Thoracic aorta (tissue), 2 donors: ENCODE results near the gene UBE2Z. TPM values are rescaled to one million over a fixed set of nuclear protein-coding genes. Genes with fewer than 3 reads are reported as not detected.
A peak's percentile ranks its signal among the peaks of the same experiment; 100 is the strongest.

Experiments used
- ATAC-seq: fragments of 150-250 bp; one replicate; pipeline ENCODE4 v1.8.0; 2017; ENCODE audit warnings: low read depth; ENCODE audit not compliant: insufficient number of reproducible peaks, low FRiP score
- DNase-seq: peaks from one replicate; pipeline ENCODE4 v3.0.0-alpha.2; 2020; ENCODE audit warnings: low spot score
- H3K27ac ChIP-seq, 2 donors: fragments of 200-600 bp; sonication (generic); 1 replicate in 1 of 2; 2 replicates in 1 of 2; pipeline ENCODE4 v1.5.1; 2016; ENCODE audit warnings: mild to moderate bottlenecking in 2 of 2, moderate library complexity in 2 of 2
- H3K27me3 ChIP-seq: fragments of 200-600 bp; sonication (generic); replicated peaks from 2 replicates; pipeline ENCODE4 v1.6.0; 2016; ENCODE audit warnings: mild to moderate bottlenecking; ENCODE audit not compliant: insufficient read depth
- H3K36me3 ChIP-seq: fragments of 200-600 bp; sonication (generic); one replicate; pipeline ENCODE4 v1.5.1; 2016
- H3K4me1 ChIP-seq, 2 donors: fragments of 200-600 bp; sonication (generic); 1 replicate in 1 of 2; 2 replicates in 1 of 2; pipeline versions ENCODE4 v1.5.1 to v1.6.0; 2016; ENCODE audit warnings: low read depth in 2 of 2, mild to moderate bottlenecking in 1 of 2; ENCODE audit not compliant: control insufficient read depth in 1 of 2
- H3K4me3 ChIP-seq: fragments of 200-600 bp; sonication (generic); 2 replicates; pipeline ENCODE4 v1.5.1; 2016; ENCODE audit warnings: mild to moderate bottlenecking
- H3K9me3 ChIP-seq: fragments of 200-600 bp; sonication (generic); 2 replicates; pipeline ENCODE4 v1.5.1; 2016
- total RNA-seq, 2 donors: library from RNA; depleted of rRNA; stranded (reverse); fragments of >200 nt; gene quantifications; one replicate each; pipeline versions ENCODE4 v1.1.0 to v1.2.3, GENCODE V29; 2016
- TF ChIP-seq, protein P1 (sequence below): fragments of 200-600 bp; sonication (generic); IDR thresholded peaks from one replicate; pipeline ENCODE4 v1.5.1; 2019; ENCODE audit warnings: antibody characterized with exemption

Gene UBE2Z
- total RNA-seq, 2 donors from 2014 or later: 63.2 to 90.7 TPM

DNA sequence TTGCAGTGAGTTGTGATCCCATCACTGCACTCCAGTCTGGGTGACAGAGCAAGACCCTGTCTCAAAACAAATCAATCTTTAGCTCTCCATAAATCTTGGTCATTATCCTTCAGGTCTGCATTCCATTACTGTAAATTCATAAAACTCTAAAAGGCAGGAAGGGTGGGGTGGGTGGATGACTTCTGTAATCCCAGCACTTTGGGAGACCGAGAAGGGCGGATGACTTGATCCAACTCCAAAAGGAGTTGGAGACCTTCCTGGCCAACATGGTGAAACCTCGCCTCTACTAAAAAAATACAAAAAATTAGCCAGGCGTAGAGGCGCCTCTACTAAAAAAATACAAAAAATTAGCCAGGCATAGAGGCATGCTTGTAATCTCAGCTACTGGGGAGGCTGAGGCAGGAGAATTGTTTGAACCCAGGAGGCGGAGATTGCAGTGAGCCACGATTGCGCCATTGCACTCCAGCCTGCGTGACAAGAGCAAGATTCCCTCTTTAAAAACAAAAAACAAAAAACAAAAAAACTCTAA lies 2.2 kb upstream of the UBE2Z start:
- no peak overlapping the region for H3K27ac ChIP-seq
- H3K27me3 ChIP-seq: no peaks in the 10 kb centered on the region
- no peaks in the 10 kb centered on the region for H3K9me3 ChIP-seq
- no peak for ATAC-seq
- TF ChIP-seq, protein P1, sequence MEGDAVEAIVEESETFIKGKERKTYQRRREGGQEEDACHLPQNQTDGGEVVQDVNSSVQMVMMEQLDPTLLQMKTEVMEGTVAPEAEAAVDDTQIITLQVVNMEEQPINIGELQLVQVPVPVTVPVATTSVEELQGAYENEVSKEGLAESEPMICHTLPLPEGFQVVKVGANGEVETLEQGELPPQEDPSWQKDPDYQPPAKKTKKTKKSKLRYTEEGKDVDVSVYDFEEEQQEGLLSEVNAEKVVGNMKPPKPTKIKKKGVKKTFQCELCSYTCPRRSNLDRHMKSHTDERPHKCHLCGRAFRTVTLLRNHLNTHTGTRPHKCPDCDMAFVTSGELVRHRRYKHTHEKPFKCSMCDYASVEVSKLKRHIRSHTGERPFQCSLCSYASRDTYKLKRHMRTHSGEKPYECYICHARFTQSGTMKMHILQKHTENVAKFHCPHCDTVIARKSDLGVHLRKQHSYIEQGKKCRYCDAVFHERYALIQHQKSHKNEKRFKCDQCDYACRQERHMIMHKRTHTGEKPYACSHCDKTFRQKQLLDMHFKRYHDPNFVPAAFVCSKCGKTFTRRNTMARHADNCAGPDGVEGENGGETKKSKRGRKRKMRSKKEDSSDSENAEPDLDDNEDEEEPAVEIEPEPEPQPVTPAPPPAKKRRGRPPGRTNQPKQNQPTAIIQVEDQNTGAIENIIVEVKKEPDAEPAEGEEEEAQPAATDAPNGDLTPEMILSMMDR: no peak
- H3K4me3 ChIP-seq: no peak overlapping the region
- H3K36me3 ChIP-seq: no peaks in the 10 kb centered on the region
- H3K4me1 ChIP-seq: peaks cover 22 to 27% of the 10 kb centered on the region in 2 donors
- no peak for DNase-seq

DNA sequence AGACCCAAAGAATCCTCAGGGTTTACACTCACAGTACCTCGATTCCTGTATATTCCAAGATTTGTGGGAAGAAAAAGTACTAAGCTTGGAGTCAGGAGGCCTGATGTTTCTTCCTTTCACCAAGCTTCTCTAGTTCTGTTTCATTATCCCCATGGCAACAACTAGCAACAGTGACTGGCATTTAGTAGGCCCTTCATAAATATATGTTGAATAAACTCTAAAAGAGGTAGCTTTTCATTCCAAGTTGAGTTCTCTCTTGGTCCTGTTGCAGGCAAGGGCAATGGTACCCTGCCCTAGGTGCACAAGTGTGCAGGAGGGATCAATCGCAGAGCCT lies 527 bp upstream of the UBE2Z start:
- Histone ChIP-seq H3K4me3 (peak overlapping the region; percentile 72), H3K4me1 (peaks cover 22 to 29% of the 10 kb centered on the region in 2 donors), H3K27ac (peak overlapping the region; percentile 68 to 80), H3K27me3 (no peaks in the 10 kb centered on the region), H3K9me3 (no peaks in the 10 kb centered on the region), H3K36me3 (no peaks in the 10 kb centered on the region)
- TF ChIP-seq, protein P1: no peak
- DNase-seq: no peak
- ATAC-seq: no peak

DNA sequence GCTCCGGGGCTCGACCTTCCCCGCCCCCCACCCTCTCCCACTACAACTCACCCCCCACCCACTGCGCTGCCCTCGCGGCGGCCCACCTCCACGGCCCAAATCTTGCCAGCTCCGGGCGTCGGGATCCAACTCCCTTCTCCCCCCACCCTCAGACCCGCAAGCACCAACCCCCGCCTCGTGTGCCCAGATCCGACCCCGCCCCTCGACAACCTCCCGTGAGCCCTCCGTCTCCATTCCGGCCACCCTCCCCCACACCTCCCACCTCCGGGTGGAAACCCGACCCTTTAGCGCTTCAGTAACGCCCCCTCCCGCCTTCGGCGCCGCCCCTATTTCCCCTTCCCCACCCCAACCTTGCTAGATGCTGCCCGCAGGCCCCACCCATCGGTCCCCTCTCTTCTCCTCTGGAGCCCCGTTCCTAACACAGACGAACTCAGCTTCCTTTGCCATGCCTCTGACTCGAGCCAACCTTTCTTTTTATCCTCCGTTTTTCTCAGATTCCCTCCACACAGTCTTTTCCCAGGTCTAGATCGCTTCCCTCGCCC lies 717 bp downstream of the UBE2Z start:
- ATAC-seq: peak; percentile 14

DNA sequence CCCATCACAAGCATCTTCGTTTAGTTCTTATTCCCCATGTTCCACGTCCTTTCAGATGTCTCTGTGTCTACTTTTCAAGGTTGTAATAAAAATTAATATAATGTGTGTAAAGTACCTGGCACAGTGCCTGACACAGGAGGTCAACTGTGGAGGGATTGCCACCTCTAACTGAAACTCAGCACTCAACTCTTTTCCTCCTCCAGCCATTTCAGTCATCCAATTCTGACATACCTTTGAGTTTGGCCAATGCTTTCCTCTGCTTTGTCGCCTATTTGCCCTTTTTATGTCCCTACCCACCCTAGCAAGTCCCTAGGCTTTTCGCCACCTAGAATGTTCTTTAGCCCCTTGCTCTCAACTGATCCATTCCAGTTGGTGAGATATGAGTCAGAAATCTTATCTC lies 1.6 kb downstream of the UBE2Z start:
- H3K27ac ChIP-seq: no peak overlapping the region

More for the DNA sequence above, 717 bp downstream of the UBE2Z start:
- TF ChIP-seq, protein P1: no peak
- Histone ChIP-seq H3K4me1 (peaks cover 22 to 29% of the 10 kb centered on the region in 2 donors), H3K27ac (peak overlapping the region; percentile 68 to 80), H3K4me3 (peak overlapping the region; percentile 72), H3K36me3 (no peaks in the 10 kb centered on the region), H3K9me3 (no peaks in the 10 kb centered on the region), H3K27me3 (no peaks in the 10 kb centered on the region)
- peak; percentile 30 for DNase-seq

DNA sequence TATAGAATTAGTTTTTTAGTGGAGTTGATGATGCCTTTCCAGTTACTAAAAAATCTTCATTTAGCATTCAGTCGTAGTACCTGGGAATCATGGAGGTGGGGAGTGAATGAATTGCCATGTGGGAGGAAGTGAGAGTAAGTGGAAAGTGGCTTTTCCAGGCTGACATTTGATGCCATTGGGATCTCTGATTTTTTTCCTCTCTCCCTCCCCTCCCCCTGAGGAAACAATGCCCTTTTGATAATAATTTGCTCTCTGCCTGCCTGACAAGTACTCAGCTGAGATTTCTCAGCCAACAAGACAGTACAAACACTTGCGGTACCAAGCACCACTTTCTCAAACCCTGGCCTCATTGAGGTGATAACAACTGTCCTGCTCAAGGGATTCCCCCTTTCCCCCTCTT lies 2.2 kb downstream of the UBE2Z start:
- Histone ChIP-seq H3K27ac (no peak overlapping the region), H3K36me3 (no peaks in the 10 kb centered on the region), H3K4me1 (peaks cover 23 to 38% of the 10 kb centered on the region in 2 donors)

More for the DNA sequence above, 1.6 kb downstream of the UBE2Z start:
- no peak for ATAC-seq
- no peak for DNase-seq
- H3K4me1 ChIP-seq: peaks cover 22 to 33% of the 10 kb centered on the region in 2 donors
- TF ChIP-seq, protein P1: no peak
- H3K9me3 ChIP-seq: no peaks in the 10 kb centered on the region
- no peaks in the 10 kb centered on the region for H3K27me3 ChIP-seq
- no peaks in the 10 kb centered on the region for H3K36me3 ChIP-seq
- H3K4me3 ChIP-seq: peak overlapping the region; percentile 72

More for the DNA sequence above, 2.2 kb downstream of the UBE2Z start:
- Histone ChIP-seq H3K9me3 (no peaks in the 10 kb centered on the region), H3K4me3 (no peak overlapping the region), H3K27me3 (no peaks in the 10 kb centered on the region)
- DNase-seq (no peak), ATAC-seq (no peak)
- TF ChIP-seq, protein P1: no peak
